T-cell (primary cell): ENCODE measurements around the gene STK33. TPM values are rescaled to one million over a fixed set of nuclear protein-coding genes. Genes with fewer than 3 reads are reported as not detected.

Experiments
- ATAC-seq, 4 experiments: fragments of 200-7000 bp in 3 of 4; fragments of 150-1000 bp in 1 of 4; cut with Tn5 transposase; replicated peaks in 1 of 4; 1 replicate in 3 of 4; 2 replicates in 1 of 4; pipeline ENCODE4 v1.10.0; 2021; ENCODE audit warnings: moderate library complexity in 3 of 4, mild to moderate bottlenecking in 2 of 4, moderate number of reproducible peaks in 1 of 4
- CTCF ChIA-PET, 2 donors: fragments of 300-600 bp; sonication (Branson Sonifier 250); formaldehyde crosslinking; loops; one replicate each; lab custom pipeline; 2022; ENCODE audit warnings: antibody characterized with exemption in 2 of 2; lab: Charles Lee
- POLR2A ChIA-PET, 2 donors: fragments of 300-600 bp; sonication (Branson Sonifier 250); formaldehyde crosslinking; loops; one replicate each; lab custom pipeline; 2022; ENCODE audit warnings: antibody characterized with exemption in 2 of 2; lab: Charles Lee
- DNase-seq, 35 experiments: peaks; one replicate each; pipeline versions ENCODE4 v3.0.0 to v3.0.0-alpha.2; 2013 to 2023
- H3K27ac ChIP-seq: one replicate; pipeline ENCODE4 v1.5.1; 2013; ENCODE audit warnings: low read length
- H3K27me3 ChIP-seq, 2 experiments: replicated peaks in 1 of 2; 1 replicate in 1 of 2; 2 replicates in 1 of 2; pipeline versions ENCODE4 v1.6.1 to v1.7.0; 2013; ENCODE audit warnings: low read length in 1 of 2, mixed read lengths in 1 of 2; ENCODE audit not compliant: control insufficient read depth in 2 of 2, insufficient read depth in 2 of 2; ENCODE audit errors: extremely low read depth in 1 of 2
- H3K36me3 ChIP-seq, 2 donors: 1 replicate in 1 of 2; 2 replicates in 1 of 2; pipeline versions ENCODE4 v1.6.1 to v1.7.0; 2013; ENCODE audit warnings: low read length in 1 of 2; ENCODE audit not compliant: control insufficient read depth in 2 of 2, insufficient read depth in 1 of 2; ENCODE audit errors: extremely low read depth in 1 of 2
- H3K4me1 ChIP-seq, 2 experiments: 1 replicate in 1 of 2; 2 replicates in 1 of 2; pipeline versions ENCODE4 v1.6.1 to v1.7.0; 2013; ENCODE audit warnings: low read length in 2 of 2, mixed read lengths in 1 of 2; ENCODE audit not compliant: insufficient read depth in 2 of 2, control insufficient read depth in 1 of 2; ENCODE audit errors: extremely low read depth in 1 of 2
- H3K4me3 ChIP-seq, 2 donors: 1 replicate in 1 of 2; 2 replicates in 1 of 2; pipeline versions ENCODE4 v1.5.1 to v1.7.0; 2013; ENCODE audit warnings: mild to moderate bottlenecking in 2 of 2, low read length in 1 of 2, moderate library complexity in 1 of 2; ENCODE audit not compliant: control insufficient read depth in 1 of 2; ENCODE audit errors: extremely low read depth in 1 of 2
- H3K9me3 ChIP-seq: 2 replicates; pipeline ENCODE4 v1.7.0; 2013
- H3K27ac Mint-ChIP-seq, 2 donors: one replicate each; pipeline ENCODE4 v1.8.0; 2020 to 2021; ENCODE audit warnings: mild to moderate bottlenecking in 2 of 2, mixed read lengths in 2 of 2
- H3K27me3 Mint-ChIP-seq, 2 donors: one replicate each; pipeline ENCODE4 v1.8.0; 2021 to 2022; ENCODE audit warnings: mixed read lengths in 2 of 2
- H3K36me3 Mint-ChIP-seq: one replicate; pipeline ENCODE4 v1.8.0; 2021; ENCODE audit warnings: mixed read lengths
- H3K4me1 Mint-ChIP-seq, 3 donors: one replicate each; pipeline ENCODE4 v1.8.0; 2020 to 2022; ENCODE audit warnings: mixed read lengths in 3 of 3, mild to moderate bottlenecking in 1 of 3
- H3K4me3 Mint-ChIP-seq, 3 donors: one replicate each; pipeline ENCODE4 v1.8.0; 2020 to 2022; ENCODE audit warnings: mild to moderate bottlenecking in 3 of 3, mixed read lengths in 3 of 3, moderate library complexity in 3 of 3
- H3K9me3 Mint-ChIP-seq, 3 donors: one replicate each; pipeline ENCODE4 v1.8.0; 2020 to 2022; ENCODE audit warnings: mixed read lengths in 3 of 3
- WGBS: methylation state at CpG from one replicate; pipeline ENCODE4 v1.1.5; 2013; ENCODE audit warnings: missing lambda C conversion rate; ENCODE audit not compliant: insufficient coverage; 5-methylcytosine and 5-hydroxymethylcytosine counted together
- total RNA-seq, 35 experiments: library from RNA in 6 of 35; stranded (reverse) in 6 of 35; fragments of 120-200 nt in 1 of 35; gene quantifications; one replicate each; pipeline versions ENCODE4 v1.2.1 to v1.2.4 and lab custom pipeline; 2013 to 2026

The STK33 gene
- total RNA-seq, 5 donors from 2014 or later (not counting 1 experiment from before 2014, with no cell fraction given), result 0.30 to 1.5 (median 1.3) TPM

GRCh38 chr11:8368194-8368593 is 225.8 kb downstream of the STK33 start:
- H3K27me3 Mint-ChIP-seq, result peaks cover 2 to 4% of the 10 kb centered on the region in 2 donors
- H3K4me1 Mint-ChIP-seq, result no peaks in the 10 kb centered on the region
- DNase-seq, result no peak
- ChIA-PET POLR2A (no interaction called here), CTCF (no interaction called here)
- Histone ChIP-seq H3K4me1 (no peaks in the 10 kb centered on the region), H3K27ac (no peak overlapping the region), H3K36me3 (no peaks in the 10 kb centered on the region), H3K9me3 (no peaks in the 10 kb centered on the region), H3K27me3 (peaks cover 0 to 7% of the 10 kb centered on the region in 2 experiments), H3K4me3 (no peak overlapping the region)
- H3K27ac Mint-ChIP-seq, result no peak overlapping the region
- H3K4me3 Mint-ChIP-seq, result no peak overlapping the region
- H3K9me3 Mint-ChIP-seq, result no peaks in the 10 kb centered on the region
- H3K36me3 Mint-ChIP-seq, result no peaks in the 10 kb centered on the region
- ATAC-seq, result no peak
- 67% methylated on average over 4 of the region's 7 CpGs for WGBS

- Mint-ChIP-seq H3K9me3 (no peaks in the 10 kb centered on the region), H3K36me3 (no peaks in the 10 kb centered on the region), H3K4me3 (no peak overlapping the region), H3K27me3 (peaks cover 4 to 5% of the 10 kb centered on the region in 2 donors), H3K4me1 (no peaks in the 10 kb centered on the region), H3K27ac (no peak overlapping the region)
- no peak overlapping the region for H3K4me3 ChIP-seq
- CTCF ChIA-PET, result no interaction called here
- no peaks in the 10 kb centered on the region for H3K9me3 ChIP-seq
- POLR2A ChIA-PET, result no interaction called here
- peaks cover 0 to 7% of the 10 kb centered on the region in 2 experiments for H3K27me3 ChIP-seq
- ATAC-seq (no peak), DNase-seq (no peak)
- no peak overlapping the region for H3K27ac ChIP-seq
- 89% methylated on average over 5 of the region's 6 CpGs for WGBS
- H3K4me1 ChIP-seq, result no peaks in the 10 kb centered on the region
- no peaks in the 10 kb centered on the region for H3K36me3 ChIP-seq
Measured at GRCh38 chr11:8366316-8366715, 227.7 kb downstream of the STK33 start.

- no peak for ATAC-seq
- H3K36me3 Mint-ChIP-seq, result no peaks in the 10 kb centered on the region
- no peaks in the 10 kb centered on the region for H3K9me3 ChIP-seq
- POLR2A ChIA-PET, result interaction anchor here in 1 of 2 donors (0.6 kb wide), 1 partner anchor 23 kb away, joined by 3 read pairs; no protein-coding TSS in a partner anchor
- H3K4me3 Mint-ChIP-seq, result no peak overlapping the region
- H3K4me1 ChIP-seq, result no peaks in the 10 kb centered on the region
- DNase-seq, result no peak
- 60% methylated on average over 7 of the region's 11 CpGs for WGBS
- H3K9me3 Mint-ChIP-seq, result no peaks in the 10 kb centered on the region
- no peak overlapping the region for H3K4me3 ChIP-seq
- peaks cover 0 to 7% of the 10 kb centered on the region in 2 experiments for H3K27me3 ChIP-seq
- no peak overlapping the region for H3K27ac Mint-ChIP-seq
- no peaks in the 10 kb centered on the region for H3K36me3 ChIP-seq
- CTCF ChIA-PET, result interaction anchor here (0.6 to 1.0 kb wide), 2 partner anchors 23 to 201 kb away, joined by 3 read pairs; no protein-coding TSS in a partner anchor
- no peak overlapping the region for H3K27ac ChIP-seq
- no peaks in the 10 kb centered on the region for H3K4me1 Mint-ChIP-seq
- peaks cover 4 to 5% of the 10 kb centered on the region in 2 donors for H3K27me3 Mint-ChIP-seq
Measured at GRCh38 chr11:8365216-8365941, 228.6 kb downstream of the STK33 start.

GRCh38 chr11:8363921-8364320 is 230.1 kb downstream of the STK33 start:
- Mint-ChIP-seq H3K27ac (no peak overlapping the region), H3K4me1 (no peaks in the 10 kb centered on the region), H3K9me3 (no peaks in the 10 kb centered on the region), H3K36me3 (no peaks in the 10 kb centered on the region), H3K27me3 (peaks cover 4 to 5% of the 10 kb centered on the region in 2 donors), H3K4me3 (no peak overlapping the region)
- no peaks in the 10 kb centered on the region for H3K9me3 ChIP-seq
- no peak overlapping the region for H3K27ac ChIP-seq
- ChIA-PET CTCF (no interaction called here), POLR2A (no interaction called here)
- H3K27me3 ChIP-seq, result peaks cover 0 to 7% of the 10 kb centered on the region in 2 experiments
- DNase-seq (no peak), ATAC-seq (no peak)
- H3K36me3 ChIP-seq, result no peaks in the 10 kb centered on the region
- H3K4me1 ChIP-seq, result no peaks in the 10 kb centered on the region
- no peak overlapping the region for H3K4me3 ChIP-seq
- 93% methylated on average over 7 of the region's 15 CpGs for WGBS

- no peaks in the 10 kb centered on the region for H3K4me1 Mint-ChIP-seq
- WGBS, result 79% methylated on average over 5 of the region's 8 CpGs
Measured at GRCh38 chr11:8362899-8363298, 231.1 kb downstream of the STK33 start.

GRCh38 chr11:8362491-8362890 is 231.5 kb downstream of the STK33 start:
- 83% methylated on average over 2 of the region's 4 CpGs for WGBS
- no peaks in the 10 kb centered on the region for H3K4me1 Mint-ChIP-seq

More at GRCh38 chr11:8362899-8363298, 231.1 kb downstream of the STK33 start:
- Histone ChIP-seq H3K4me3 (no peak overlapping the region), H3K27me3 (peaks cover 0 to 9% of the 10 kb centered on the region in 2 experiments), H3K36me3 (no peaks in the 10 kb centered on the region), H3K9me3 (no peaks in the 10 kb centered on the region), H3K27ac (no peak overlapping the region), H3K4me1 (no peaks in the 10 kb centered on the region)
- Mint-ChIP-seq H3K27ac (no peak overlapping the region), H3K27me3 (peaks cover 3 to 4% of the 10 kb centered on the region in 2 donors), H3K4me3 (no peak overlapping the region), H3K36me3 (no peaks in the 10 kb centered on the region), H3K9me3 (no peaks in the 10 kb centered on the region)
- ChIA-PET POLR2A (no interaction called here), CTCF (interaction anchor here in 1 of 2 donors (0.7 kb wide), 1 partner anchor 18 kb away, joined by 3 read pairs; no protein-coding TSS in a partner anchor)
- ATAC-seq (no peak), DNase-seq (no peak)

More at GRCh38 chr11:8362491-8362890, 231.5 kb downstream of the STK33 start:
- Mint-ChIP-seq H3K36me3 (no peaks in the 10 kb centered on the region), H3K27me3 (peaks cover 3% of the 10 kb centered on the region in 2 donors), H3K4me3 (no peak overlapping the region), H3K27ac (no peak overlapping the region), H3K9me3 (no peaks in the 10 kb centered on the region)
- ChIA-PET POLR2A (no interaction called here), CTCF (no interaction called here)
- no peaks in the 10 kb centered on the region for H3K4me1 ChIP-seq
- no peak overlapping the region for H3K4me3 ChIP-seq
- DNase-seq (no peak), ATAC-seq (no peak)
- H3K27me3 ChIP-seq, result peaks cover 0 to 9% of the 10 kb centered on the region in 2 experiments
- H3K27ac ChIP-seq, result no peak overlapping the region
- no peaks in the 10 kb centered on the region for H3K9me3 ChIP-seq
- H3K36me3 ChIP-seq, result no peaks in the 10 kb centered on the region
